AG09309 (cell line): ENCODE data around the gene CYP27B1.
"Not testable (repeated sequence)": the region's sequence is repeated elsewhere in the genome, so short reads cannot be mapped to it uniquely, and the experiment has no call there.

Experiments
- DNase-seq: peaks from one replicate; pipeline ENCODE4 v3.0.0-alpha.2; 2010; ENCODE audit warnings: low read depth
- H3K4me3 ChIP-seq: 2 replicates; pipeline ENCODE4 v1.5.1; 2011; ENCODE audit warnings: mild to moderate bottlenecking, low read depth, low read length, moderate library complexity; ENCODE audit not compliant: control insufficient read depth
- CTCF ChIP-seq: IDR thresholded peaks from 2 replicates; pipeline ENCODE4 v1.5.1; 2011; ENCODE audit warnings: mild to moderate bottlenecking, low read depth, low read length, inconsistent platforms; ENCODE audit not compliant: insufficient read depth, control insufficient read depth; ENCODE audit errors: missing control alignments

The CYP27B1 gene

DNA sequence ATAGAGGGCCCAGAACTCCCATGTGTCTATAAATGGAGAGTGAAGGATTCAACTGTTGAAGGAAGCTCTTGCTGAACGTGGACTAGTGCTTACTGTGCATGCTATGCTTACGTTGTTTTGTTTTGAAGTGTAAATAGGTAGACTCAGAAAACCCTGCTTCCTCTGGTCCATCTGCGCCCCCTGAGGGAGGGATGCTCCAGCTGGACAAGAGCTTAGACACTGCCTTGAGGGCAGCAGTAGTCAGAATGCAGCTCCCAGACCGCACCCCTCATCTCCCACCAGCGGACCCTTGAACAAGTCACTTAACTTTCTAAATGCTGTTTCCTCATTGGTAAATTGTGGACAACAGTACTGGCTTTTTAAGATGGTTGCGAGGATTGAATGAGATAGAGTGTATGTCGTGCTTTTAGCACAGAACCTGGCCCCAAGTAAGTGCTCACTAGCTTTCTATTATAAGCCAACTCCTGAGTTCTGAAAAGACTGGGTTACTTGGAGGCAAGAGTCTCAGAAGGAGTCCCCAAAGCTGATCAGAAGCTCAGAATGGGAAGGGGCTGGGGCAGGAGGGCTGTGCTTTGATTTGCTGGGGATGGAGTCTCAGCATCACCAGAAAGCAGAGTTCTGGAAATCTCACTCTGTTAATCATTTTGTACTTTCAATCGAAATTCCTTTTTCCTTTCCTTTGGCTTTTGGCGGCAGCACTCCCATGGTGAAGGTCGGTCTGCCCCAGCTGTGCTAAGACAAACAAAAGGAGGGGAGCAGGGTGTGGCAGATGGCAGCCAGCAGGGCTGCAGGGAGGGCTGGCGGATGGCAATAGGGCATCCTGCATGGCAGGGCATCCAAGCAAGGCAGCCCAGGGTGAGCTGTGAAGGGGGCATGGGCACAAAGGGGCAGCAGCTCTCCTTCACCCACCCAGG is 43.9 kb downstream of the CYP27B1 start:
- TF ChIP-seq CTCF: no peak
- DNase-seq: no peak
- H3K4me3 ChIP-seq: no peak overlapping the region

DNA sequence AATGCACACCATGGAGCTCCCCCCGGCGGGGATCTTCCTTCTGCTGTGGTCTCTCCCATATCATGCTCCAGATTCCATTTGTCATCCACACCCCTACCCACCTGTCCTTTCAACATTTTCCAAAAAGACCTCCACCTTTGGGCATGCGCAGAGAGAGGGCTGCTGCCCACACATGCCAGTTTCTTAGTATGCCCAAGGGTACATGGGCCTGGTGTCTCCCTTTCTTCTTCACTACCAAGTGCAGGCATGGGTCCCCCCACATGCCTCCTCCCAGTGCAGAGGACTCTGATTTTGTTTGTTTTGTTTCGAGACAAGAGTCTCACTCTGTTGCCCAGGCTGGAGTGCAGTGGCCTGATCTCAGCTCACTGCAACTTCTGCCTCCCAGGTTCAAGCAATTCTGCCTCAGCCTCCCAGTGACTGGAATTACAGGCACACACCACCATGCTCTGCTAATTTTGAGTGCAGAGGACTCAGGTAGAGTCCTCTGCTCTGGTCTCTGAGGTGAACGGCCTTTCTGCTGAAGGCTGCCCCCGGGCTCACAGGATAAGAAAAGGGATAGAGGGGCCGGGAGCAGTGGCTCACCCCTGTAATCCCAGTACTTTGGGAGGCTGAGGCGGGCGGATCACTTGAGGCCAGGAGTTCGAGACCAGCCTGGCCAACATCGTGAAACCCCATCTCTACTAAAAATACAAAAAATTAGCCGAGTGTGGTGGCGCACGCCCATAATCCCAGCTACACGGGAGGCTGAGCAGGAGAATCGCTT is 44.9 kb downstream of the CYP27B1 start:
- not testable (repeated sequence) for DNase-seq, H3K4me3 ChIP-seq

- no peak for DNase-seq
- H3K4me3 ChIP-seq: no peak overlapping the region
- TF ChIP-seq CTCF: no peak
Measured at GRCh38 chr12:57720606-57721595, 46.0 kb downstream of the CYP27B1 start.

- no peak overlapping the region for H3K4me3 ChIP-seq
- no peak for TF ChIP-seq CTCF
- no peak for DNase-seq
Measured at GRCh38 chr12:57719777-57720605, 46.9 kb downstream of the CYP27B1 start.

- DNase-seq: no peak
- no peak for TF ChIP-seq CTCF
- H3K4me3 ChIP-seq: no peak overlapping the region
Measured at GRCh38 chr12:57718641-57719528, 48.0 kb downstream of the CYP27B1 start.
